ENCODE results near the gene TUBGCP6. TPM values are rescaled to one million over a fixed set of nuclear protein-coding genes. Genes with fewer than 3 reads are reported as not detected.
A peak's percentile ranks its signal among the peaks of the same experiment; 100 is the strongest.

The TUBGCP6 gene
- total RNA-seq, 1 donor from 2014 or later = 48.5 TPM

GRCh38 chr22:50201191-50202129 is 43.4 kb downstream of the TUBGCP6 start:
- H3K27ac Mint-ChIP-seq (ENCODE audit: unreplicated experiment) = peak overlapping the region; percentile 24
- H3K36me3 Mint-ChIP-seq (ENCODE audit: low read depth, unreplicated experiment) = peaks cover 10% of the 10 kb centered on the region
- H3K4me1 Mint-ChIP-seq (ENCODE audit: unreplicated experiment) = peaks cover 6% of the 10 kb centered on the region
- H3K9me3 Mint-ChIP-seq (ENCODE audit: unreplicated experiment) = no peaks in the 10 kb centered on the region
- H3K27me3 Mint-ChIP-seq (ENCODE audit: unreplicated experiment) = peaks cover 7% of the 10 kb centered on the region
- TF ChIP-seq CTCF (IDR thresholded peaks at IDR 0.05; ENCODE audit: unreplicated experiment) = no peak
- no peak for DNase-seq (ENCODE audit: low spot score)
- peak overlapping the region; percentile 92 for H3K4me3 Mint-ChIP-seq (ENCODE audit: unreplicated experiment)

- no peaks in the 10 kb centered on the region for H3K9me3 Mint-ChIP-seq (ENCODE audit: unreplicated experiment)
- peaks cover 7% of the 10 kb centered on the region for H3K27me3 Mint-ChIP-seq (ENCODE audit: unreplicated experiment)
- H3K4me3 Mint-ChIP-seq (ENCODE audit: unreplicated experiment) = peak within 1 kb of the TSS; percentile 92
- DNase-seq (ENCODE audit: low spot score) = peak; percentile 92
- H3K36me3 Mint-ChIP-seq (ENCODE audit: low read depth, unreplicated experiment) = peaks cover 10% of the 10 kb centered on the region
- TF ChIP-seq CTCF (IDR thresholded peaks at IDR 0.05; ENCODE audit: unreplicated experiment) = no peak
- H3K27ac Mint-ChIP-seq (ENCODE audit: unreplicated experiment) = peak within 1 kb of the TSS; percentile 24
- H3K4me1 Mint-ChIP-seq (ENCODE audit: unreplicated experiment) = peaks cover 6% of the 10 kb centered on the region
Observed at GRCh38 chr22:50200461-50201190, 44.2 kb downstream of the TUBGCP6 start, which contains the start of gene SELENOO. Gene SELENOO (plus strand): TSS chr22:50201011. CDS start chr22:50201037, 26 bp downstream.

- Mint-ChIP-seq H3K27me3 (ENCODE audit: unreplicated experiment) (peaks cover 7% of the 10 kb centered on the region), H3K36me3 (ENCODE audit: low read depth, unreplicated experiment) (peaks cover 6% of the 10 kb centered on the region), H3K4me3 (ENCODE audit: unreplicated experiment) (peak overlapping the region; percentile 69), H3K27ac (ENCODE audit: unreplicated experiment) (no peak overlapping the region), H3K9me3 (ENCODE audit: unreplicated experiment) (no peaks in the 10 kb centered on the region), H3K4me1 (ENCODE audit: unreplicated experiment) (peaks cover 6% of the 10 kb centered on the region)
- DNase-seq (ENCODE audit: low spot score) = no peak
- TF ChIP-seq CTCF (IDR thresholded peaks at IDR 0.05; ENCODE audit: unreplicated experiment) = no peak
Observed at GRCh38 chr22:50199829-50200460, 44.9 kb downstream of the TUBGCP6 start.

- H3K27ac Mint-ChIP-seq (ENCODE audit: unreplicated experiment) = no peak overlapping the region
- no peaks in the 10 kb centered on the region for H3K9me3 Mint-ChIP-seq (ENCODE audit: unreplicated experiment)
- DNase-seq (ENCODE audit: low spot score) = no peak
Observed at GRCh38 chr22:50199251-50199721, 45.5 kb downstream of the TUBGCP6 start.

More at GRCh38 chr22:50199251-50199721, 45.5 kb downstream of the TUBGCP6 start:
- Mint-ChIP-seq H3K4me1 (ENCODE audit: unreplicated experiment) (peaks cover 6% of the 10 kb centered on the region), H3K36me3 (ENCODE audit: low read depth, unreplicated experiment) (peaks cover 4% of the 10 kb centered on the region), H3K27me3 (ENCODE audit: unreplicated experiment) (peaks cover 7% of the 10 kb centered on the region), H3K4me3 (ENCODE audit: unreplicated experiment) (no peak overlapping the region)
- no peak for TF ChIP-seq CTCF (IDR thresholded peaks at IDR 0.05; ENCODE audit: unreplicated experiment)

Measured in endothelial cell (in vitro differentiated cells).